Esophagus squamous epithelium (tissue), 4 donors: ENCODE results near the gene ARHGAP23.

Experiments
- POLR2A ChIP-seq, 4 donors: fragments of 450-650 bp; IDR thresholded peaks; one replicate each; pipeline ENCODE4 v1.6.1; 2017; ENCODE audit warnings: antibody characterized with exemption in 4 of 4, mild to moderate bottlenecking in 4 of 4, moderate library complexity in 3 of 4
- TF ChIP-seq, protein P1 (sequence below), 6 experiments: fragments of 450-650 bp in 4 of 6; fragments of 200-600 bp in 2 of 6; sonication (generic) in 2 of 6; IDR thresholded peaks; one replicate each; pipeline ENCODE4 v1.5.1; 2016 to 2019; ENCODE audit warnings: antibody characterized with exemption in 6 of 6, mild to moderate bottlenecking in 4 of 6, moderate library complexity in 4 of 6

DNA sequence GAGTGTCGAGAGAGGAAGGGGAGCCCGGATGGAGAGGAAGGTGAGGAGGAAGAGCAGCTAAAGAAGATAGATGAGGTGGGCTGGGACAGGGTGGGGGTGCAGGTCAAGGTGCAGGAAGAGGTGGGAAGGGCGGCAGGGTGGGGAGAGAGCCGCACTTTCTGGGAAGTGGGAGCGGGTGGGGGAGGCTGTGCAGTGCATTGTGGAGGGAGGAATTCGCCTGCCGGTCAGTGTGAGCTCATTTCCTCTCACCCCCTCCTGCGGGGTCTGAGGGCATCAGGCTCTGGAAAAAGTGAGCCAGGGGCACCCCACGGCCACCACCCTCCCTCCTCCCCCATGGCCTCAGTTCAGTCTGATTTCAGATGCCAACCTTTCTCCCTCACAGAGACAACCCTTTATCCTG is 2.5 kb upstream of the ARHGAP23 start:
- TF ChIP-seq, protein P1, sequence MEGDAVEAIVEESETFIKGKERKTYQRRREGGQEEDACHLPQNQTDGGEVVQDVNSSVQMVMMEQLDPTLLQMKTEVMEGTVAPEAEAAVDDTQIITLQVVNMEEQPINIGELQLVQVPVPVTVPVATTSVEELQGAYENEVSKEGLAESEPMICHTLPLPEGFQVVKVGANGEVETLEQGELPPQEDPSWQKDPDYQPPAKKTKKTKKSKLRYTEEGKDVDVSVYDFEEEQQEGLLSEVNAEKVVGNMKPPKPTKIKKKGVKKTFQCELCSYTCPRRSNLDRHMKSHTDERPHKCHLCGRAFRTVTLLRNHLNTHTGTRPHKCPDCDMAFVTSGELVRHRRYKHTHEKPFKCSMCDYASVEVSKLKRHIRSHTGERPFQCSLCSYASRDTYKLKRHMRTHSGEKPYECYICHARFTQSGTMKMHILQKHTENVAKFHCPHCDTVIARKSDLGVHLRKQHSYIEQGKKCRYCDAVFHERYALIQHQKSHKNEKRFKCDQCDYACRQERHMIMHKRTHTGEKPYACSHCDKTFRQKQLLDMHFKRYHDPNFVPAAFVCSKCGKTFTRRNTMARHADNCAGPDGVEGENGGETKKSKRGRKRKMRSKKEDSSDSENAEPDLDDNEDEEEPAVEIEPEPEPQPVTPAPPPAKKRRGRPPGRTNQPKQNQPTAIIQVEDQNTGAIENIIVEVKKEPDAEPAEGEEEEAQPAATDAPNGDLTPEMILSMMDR (IDR thresholded peaks at IDR 0.05): no peak
- TF ChIP-seq POLR2A (IDR thresholded peaks at IDR 0.05): no peak
